GM21528 (cell line): ENCODE measurements around the gene MRC2.

Experiments used
- ATAC-seq: cut with Tn5 transposase; IDR thresholded peaks from one replicate; pipeline ENCODE4 v1.9.1; 2021; ENCODE audit warnings: mild to moderate bottlenecking, moderate library complexity; ENCODE audit not compliant: unreplicated experiment, low FRiP score

MRC2 gene

DNA sequence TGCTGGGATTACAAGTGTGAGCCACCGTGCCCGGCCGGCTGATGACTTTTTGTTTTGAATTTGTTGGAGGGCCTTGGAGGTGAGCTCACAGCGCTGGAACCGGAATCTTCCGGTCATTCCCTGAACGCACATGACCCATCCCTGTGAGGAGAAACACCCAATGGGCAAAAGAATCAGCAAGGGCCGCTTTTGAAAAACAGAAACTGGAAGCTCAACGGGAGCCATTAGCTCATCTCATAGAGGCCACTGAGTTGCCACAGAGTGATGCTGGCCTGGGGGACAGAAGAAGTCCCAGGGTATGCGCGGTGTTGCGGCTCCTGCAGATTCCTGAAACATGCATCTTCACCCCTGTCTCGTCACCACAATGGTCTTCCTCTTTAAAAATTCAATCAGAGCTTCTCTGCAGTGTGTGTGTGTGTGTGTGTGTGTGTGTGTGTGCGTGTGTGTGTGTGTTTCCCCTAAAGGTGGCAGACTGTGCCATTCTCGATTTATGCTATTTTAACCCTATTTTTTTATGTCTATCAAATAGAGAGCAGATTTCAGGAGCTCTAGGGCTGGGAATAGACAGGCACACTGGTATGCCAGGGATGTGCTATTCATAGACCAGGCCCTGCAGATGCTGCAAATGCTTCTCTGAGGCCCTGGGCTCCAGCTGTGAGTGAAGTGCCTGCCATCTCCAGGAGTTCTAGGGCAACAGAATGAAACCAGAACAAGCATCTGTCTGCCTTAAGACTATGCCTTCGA, 112.3 kb downstream of the MRC2 start:
- no peak for ATAC-seq

DNA sequence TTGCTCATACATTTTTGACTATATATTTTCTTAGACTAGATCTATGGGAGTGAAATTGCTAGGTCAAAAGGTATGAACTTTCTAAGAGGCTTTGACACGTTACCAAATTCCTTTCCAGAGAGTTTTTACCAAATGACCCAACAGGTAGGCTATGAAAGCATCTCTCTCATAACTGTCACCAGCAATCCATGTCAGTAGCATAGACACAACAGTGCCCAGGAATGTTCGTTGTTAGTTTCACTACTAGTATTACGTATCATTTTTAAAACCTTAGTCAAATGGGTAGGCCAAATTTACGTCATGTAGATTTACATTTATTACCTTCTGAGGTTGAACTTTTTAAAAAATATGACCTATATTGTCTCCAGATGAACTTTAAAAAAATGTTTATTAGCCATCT, 113.8 kb downstream of the MRC2 start:
- ATAC-seq: no peak
